Activated CD4-positive, alpha-beta T cell treated with anti-CD3 and anti-CD28 coated beads, Interleukin-2, amount 50 U/mL, for 48 hours (primary cell): ENCODE results near the gene SEPTIN10.
A peak's percentile ranks its signal among the peaks of the same experiment; 100 is the strongest.
"Not testable (repeated sequence)": the region's sequence is repeated elsewhere in the genome, so short reads cannot be mapped to it uniquely, and the experiment has no call there.

Experiments
- DNase-seq, 2 experiments: peaks; one replicate each; pipeline ENCODE4 v3.0.0-alpha.2; 2020

The SEPTIN10 gene

DNA sequence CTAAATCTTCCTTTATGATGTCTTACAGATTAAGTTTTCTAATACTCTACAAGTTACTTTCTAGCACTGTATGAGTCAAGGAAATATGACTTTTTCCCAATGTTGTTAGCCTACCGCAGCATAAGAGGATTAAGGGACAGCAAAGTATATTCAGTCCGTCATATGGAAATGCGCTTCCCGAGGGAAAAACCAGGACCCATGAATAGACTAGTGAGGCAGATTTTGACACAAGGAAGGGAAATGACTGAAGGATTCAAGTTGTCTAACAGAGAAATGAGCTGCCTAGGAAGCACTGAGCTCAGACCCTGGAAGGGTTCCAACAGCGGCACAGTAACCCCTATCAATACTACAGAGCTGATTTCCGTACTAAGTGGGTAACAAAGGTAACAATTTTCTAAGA, 12.0 kb downstream of the SEPTIN10 start:
- DNase-seq = no peak

- no peak for DNase-seq
Observed at GRCh38 chr2:109597283-109597682, 16.5 kb downstream of the SEPTIN10 start.

- no peak for DNase-seq
Observed at GRCh38 chr2:109595644-109596043, 18.1 kb downstream of the SEPTIN10 start.

GRCh38 chr2:109594246-109594885, 19.4 kb downstream of the SEPTIN10 start:
- DNase-seq = no peak

DNA sequence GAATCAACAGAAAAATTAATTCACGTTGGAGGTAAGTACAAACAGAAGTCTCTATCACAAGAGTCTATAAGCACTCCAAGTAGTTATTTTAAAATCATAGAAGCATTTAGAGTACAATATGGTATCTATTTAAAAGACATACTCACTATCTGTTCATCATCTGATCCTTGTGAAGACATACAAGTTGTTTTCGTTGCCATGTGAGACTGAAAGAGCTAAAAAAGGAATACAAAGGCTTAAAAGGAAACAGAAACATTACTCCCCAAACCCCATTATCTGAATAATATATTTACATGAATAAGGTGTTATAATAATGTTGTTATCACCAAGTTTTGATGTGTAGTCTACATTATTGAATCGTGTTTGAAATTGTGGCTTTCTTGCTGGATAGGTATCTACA, 20.9 kb downstream of the SEPTIN10 start:
- no peak for DNase-seq

DNA sequence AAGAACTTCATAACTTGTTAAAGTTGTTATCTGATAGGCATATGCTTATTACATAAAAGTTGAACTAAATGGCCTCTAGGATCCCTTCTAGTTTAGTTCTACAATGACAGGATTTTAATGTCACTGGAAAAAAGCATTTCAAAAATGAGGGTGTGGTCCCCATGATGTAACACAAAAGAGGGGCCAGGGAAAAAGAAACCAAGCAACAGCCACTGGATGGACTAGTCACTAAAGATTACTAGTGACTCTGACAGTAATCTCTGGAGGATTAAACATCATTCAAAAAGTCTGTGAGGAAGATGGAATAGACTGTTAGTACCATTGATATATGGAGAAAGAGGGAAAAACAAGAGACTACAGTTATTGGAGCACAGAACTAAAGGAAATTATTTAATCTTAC, 22.6 kb downstream of the SEPTIN10 start:
- DNase-seq = no peak

GRCh38 chr2:109586687-109587086, 27.1 kb downstream of the SEPTIN10 start:
- no peak for DNase-seq

- no peak for DNase-seq
Observed at GRCh38 chr2:109582928-109583895, 30.6 kb downstream of the SEPTIN10 start.

GRCh38 chr2:109577630-109578029, 36.1 kb downstream of the SEPTIN10 start:
- DNase-seq = not testable (repeated sequence)

DNA sequence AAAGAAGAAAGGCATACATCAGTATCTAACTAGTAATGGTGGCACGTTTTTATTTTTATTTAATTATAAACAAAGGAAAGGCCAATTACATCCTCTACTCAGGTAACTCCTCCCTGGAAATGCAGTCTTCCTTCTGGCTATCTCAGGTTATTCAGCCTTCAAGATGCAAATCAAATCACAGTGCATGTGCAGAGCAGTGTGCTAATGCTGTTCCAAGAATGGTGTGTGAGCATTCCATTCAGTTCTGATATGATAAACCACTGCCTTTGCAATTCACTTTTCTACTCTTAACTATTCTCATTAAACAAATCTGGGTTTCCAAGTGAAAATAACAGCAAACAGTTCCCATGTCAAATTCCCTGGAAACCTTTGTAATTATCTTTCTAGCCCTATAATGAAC, 38.4 kb downstream of the SEPTIN10 start:
- DNase-seq = no peak

DNA sequence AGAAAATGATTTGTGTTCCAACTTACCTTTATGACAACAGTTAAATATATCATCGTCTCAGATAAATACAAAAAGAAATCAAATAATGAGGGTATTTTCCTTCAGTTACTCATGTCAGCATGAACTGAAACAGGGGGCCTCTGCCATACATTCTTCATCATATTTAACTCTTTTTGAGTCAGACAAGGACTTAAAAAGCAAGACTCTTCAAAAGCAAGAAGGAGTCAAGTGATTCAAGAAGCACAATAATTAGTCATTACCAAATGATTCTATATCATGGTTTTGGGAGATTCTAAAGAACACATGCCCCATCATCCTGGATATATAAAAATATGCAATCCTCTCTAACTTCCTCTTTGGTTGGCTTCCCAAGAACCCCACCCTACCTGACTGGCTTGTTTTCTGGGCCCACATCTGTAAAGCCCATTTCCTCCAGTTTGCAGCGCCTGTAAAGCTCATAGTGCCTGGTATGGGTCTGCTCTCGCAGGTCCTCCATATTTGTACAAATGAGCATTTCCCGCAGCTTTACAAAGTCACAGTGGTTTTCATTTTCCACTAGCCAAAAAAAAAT, 49.7 kb downstream of the SEPTIN10 start:
- DNase-seq = no peak

- no peak for DNase-seq
Observed at GRCh38 chr2:109563288-109563687, 50.5 kb downstream of the SEPTIN10 start.

GRCh38 chr2:109562421-109562820, 51.3 kb downstream of the SEPTIN10 start:
- DNase-seq = no peak

DNA sequence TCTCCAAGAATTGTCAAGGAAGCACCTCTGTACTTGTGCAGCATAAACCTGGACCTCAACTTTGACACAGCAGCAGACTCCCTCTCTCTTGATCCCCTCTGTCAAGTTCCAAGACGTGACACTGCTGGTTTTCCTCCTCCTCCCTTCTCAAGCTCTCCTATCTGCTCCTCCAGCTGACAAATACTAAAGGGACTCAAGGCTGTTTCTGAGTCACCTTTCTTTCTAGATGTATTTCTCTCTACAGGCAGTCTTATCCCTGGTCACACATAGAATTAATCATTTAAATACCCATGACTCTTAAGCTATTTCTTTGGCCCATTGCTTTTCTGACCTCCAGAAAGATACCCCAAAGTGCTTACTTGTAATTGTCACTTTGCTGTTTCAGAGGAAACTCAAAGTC, 53.5 kb downstream of the SEPTIN10 start:
- DNase-seq = no peak

GRCh38 chr2:109558076-109558882, 55.5 kb downstream of the SEPTIN10 start:
- DNase-seq = no peak

DNA sequence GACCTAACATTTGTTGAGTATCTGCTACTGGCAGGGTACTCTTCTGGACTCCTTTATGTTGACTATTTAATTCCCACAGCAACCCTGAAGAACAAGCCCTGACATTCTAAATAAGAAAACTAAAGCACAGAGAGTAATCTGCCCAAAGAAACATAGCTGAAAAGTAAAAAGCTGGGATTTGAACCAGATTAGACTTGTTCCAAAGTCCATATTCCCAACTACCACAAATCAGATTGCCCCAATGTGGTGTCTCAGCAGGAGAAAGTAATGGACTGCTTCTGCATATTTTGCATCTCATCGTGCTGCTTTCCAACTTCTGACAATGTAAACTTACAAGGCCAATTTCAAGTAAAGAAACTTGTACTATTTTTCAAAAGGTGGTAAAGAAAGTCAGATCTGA, 56.5 kb downstream of the SEPTIN10 start:
- no peak for DNase-seq

DNA sequence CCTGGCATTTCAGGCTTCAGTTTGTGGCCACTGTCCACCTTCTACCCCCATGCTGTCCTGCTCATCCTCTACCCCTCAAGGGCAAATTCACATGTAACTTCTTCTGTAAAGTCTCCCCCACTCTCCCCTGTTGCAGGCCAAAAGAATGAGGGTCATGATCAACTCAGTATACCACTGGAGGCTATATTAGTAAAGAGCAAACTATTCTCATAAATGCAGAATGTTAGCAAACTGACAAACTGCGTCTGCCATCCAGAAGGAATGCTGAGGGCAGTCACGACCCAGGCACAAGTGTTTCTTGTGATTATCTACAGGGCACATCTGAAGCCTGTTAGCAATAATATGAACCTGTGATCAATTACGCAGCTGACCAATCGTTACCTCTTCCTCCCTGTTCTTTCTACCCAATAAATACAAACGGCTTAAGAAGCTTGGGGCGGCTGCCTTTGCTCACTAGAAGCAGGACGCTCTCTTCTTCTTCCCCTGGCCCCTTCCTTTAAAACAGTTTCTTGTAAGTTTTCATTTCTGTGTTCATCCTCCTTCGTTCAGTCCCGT, 58.3 kb downstream of the SEPTIN10 start:
- DNase-seq = no peak

DNA sequence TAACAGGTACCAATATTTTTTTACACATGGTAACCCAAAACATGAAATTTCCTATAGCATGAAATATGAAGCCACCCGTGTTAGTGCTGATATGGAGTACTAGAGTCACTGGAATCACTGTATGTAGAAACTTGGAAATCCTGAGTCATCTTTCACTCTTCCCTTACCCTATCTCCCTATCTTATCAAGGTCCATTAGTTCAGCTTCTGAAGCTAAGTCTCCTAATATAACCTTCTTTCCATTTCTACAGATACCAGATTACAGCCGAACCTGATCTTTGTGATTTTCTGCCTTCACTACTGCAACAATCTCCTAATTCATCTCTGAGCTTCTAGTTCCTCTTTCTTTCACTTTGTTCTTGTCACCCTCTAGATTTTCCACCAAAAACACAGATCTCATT, 59.0 kb downstream of the SEPTIN10 start:
- DNase-seq = no peak

- no peak for DNase-seq
Observed at GRCh38 chr2:109549016-109549590, 64.7 kb downstream of the SEPTIN10 start.

GRCh38 chr2:109547280-109547679, 66.5 kb downstream of the SEPTIN10 start:
- no peak for DNase-seq

GRCh38 chr2:109545828-109546713, 67.7 kb downstream of the SEPTIN10 start:
- peak; percentile 65 to 71 for DNase-seq
